NCI-H2029 (cell line): Measurements from ENCODE around the gene ADGRB3.
"Not testable (repeated sequence)": the region's sequence is repeated elsewhere in the genome, so short reads cannot be mapped to it uniquely, and the experiment has no call there.

ENCODE experiments used
- DNase-seq: peaks from one replicate; lab custom pipeline; 2025; lab: John Stamatoyannopoulos, UW

ADGRB3 gene

DNA sequence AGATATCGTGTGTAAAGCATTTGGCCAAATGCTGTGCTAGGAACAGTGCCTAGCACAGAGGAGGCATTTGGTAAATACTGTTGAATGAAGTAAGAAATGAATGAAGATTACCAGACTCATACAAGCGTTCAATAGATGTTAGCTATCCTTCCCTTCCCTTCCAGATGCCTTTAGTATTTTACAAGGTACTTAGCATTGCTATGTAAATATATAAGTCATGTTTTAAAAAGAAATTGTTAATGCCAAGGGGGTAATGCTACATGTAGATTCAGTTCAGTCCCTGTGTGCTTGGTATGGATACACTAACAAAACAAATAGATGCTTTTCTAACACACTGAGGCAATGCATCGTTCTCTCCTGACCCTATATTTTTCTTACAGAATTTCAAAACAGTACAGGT lies 407.2 kb downstream of the ADGRB3 start:
- no peak for DNase-seq

DNA sequence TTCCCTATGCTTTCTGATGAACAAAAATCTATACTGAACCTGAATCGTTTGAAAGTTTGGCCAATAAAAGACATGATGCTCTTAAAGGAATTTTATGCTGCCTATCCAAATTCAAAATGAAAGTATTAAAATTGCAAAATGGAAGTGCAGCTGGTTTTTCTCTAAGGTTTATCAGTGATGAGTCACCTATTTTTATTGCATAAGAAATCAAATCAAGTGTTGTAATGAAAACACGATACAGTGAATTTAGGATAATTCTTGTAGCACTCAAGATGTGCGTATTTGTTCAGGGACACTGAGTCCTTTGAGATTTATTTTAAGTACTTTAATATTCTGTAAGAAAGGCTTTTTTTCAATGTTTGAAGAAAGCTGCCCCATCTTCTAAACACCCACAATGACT lies 409.5 kb downstream of the ADGRB3 start:
- DNase-seq = no peak

GRCh38 chr6:69059413-69059812 lies 424.3 kb downstream of the ADGRB3 start:
- no peak for DNase-seq

- DNase-seq = no peak
Measured at GRCh38 chr6:69061066-69061465, 426.0 kb downstream of the ADGRB3 start.

DNA sequence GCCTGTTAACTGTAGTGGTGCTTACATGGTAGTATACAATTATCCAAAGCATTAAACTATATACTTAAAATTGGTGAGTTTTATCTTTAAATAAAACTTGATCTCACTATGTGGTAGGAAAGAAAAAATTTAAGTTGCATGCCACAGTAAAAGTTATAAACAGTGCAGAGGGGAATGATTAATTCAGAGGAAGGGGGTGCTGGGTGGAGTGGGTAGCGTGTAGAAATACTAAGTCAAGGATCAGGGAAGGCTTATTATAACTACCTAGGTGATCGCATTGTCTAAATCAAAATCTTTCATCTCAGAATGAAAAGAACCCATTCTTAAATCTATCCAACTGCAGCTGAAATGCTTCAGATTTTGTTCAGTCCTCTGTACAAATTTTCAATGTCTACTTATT lies 428.3 kb downstream of the ADGRB3 start:
- DNase-seq = no peak

DNA sequence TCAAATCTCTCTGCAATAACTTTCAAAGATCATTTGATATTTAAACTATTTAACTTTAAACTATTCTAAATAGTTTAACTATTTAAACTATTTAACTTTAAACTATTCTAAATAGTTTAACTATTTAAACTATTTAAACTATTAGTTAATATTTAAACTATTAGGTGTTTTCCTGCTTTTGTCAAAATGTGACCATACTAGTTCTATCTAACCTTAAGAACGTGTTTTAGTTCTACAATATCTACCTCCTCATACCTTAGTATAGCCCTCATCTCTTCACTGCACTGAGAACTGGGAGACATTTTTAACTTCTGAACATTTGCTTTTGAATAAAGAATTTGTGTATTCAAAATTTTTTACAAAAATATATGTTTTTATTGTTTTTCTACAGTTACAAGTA lies 429.1 kb downstream of the ADGRB3 start:
- DNase-seq = no peak

- DNase-seq = no peak
Measured at GRCh38 chr6:69069881-69070280, 434.8 kb downstream of the ADGRB3 start.

DNA sequence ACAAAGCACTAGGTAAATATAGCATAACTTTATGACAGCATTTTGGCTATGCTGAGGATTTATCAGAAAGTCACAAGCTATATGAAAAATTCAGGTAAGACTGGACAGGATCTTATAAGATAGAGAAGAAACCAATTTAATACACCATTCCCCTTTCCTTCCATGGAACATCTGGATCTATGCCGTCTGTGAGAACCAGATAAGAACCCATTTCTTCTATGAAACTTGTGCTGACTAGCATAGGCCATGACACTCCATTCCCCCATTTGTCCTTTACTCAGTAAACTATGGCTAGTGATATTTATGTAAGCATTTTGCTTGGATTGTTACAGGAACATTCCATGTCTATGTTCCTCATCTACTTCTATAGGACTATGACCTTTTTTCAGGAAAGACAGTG lies 437.7 kb downstream of the ADGRB3 start:
- no peak for DNase-seq

DNA sequence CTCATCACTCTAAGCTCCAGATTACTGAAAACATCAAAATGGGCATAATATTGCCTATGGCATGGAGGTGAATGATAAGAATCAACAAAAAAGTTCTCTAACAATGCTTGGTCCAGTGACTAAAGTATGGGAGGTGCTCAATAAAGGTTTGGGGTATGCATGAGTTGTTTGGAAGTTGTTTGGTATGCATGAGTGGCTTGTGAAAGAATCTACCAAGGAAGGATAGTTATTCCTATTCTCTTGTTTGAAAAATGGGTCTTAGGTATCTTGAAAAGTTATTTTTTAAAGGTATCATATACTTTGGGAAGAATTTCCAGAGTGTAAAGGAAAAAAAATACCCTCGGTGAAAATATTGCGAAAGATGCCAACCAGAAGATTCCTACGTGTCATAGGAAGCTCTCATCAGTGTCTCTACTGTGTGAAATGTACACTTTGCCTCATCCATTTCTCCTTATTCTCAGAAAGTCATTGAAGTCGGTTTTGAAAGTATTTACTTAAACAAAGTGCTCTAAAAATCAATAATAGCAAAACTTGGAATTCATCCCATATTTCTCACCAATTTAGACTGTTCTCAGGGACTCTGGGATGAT lies 449.8 kb downstream of the ADGRB3 start:
- DNase-seq = no peak

- DNase-seq = no peak
Measured at GRCh38 chr6:69086689-69087088, 451.6 kb downstream of the ADGRB3 start.

DNA sequence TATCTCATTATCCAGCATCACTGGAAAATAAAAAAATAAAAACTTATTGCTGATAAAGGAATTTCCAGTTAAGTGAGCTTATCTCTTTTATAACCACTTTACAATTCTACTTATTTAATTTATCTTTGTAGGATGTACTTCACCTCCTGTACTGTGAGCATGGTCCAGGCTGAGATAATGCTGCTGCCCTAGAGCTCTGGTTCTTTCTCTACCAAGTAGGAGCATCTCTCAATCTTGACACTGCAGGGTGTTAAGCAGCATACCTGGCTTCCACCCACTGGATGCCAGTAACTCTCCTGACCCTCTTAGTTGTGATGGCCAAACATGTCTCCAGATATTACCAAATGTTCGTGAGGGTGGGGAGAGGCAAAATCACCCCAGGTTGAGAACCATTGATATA lies 454.5 kb downstream of the ADGRB3 start:
- DNase-seq = no peak

- DNase-seq = no peak
Measured at GRCh38 chr6:69090132-69090531, 455.1 kb downstream of the ADGRB3 start.

- DNase-seq = no peak
Measured at GRCh38 chr6:69096681-69097080, 461.6 kb downstream of the ADGRB3 start.

GRCh38 chr6:69097948-69098347 lies 462.9 kb downstream of the ADGRB3 start:
- DNase-seq = no peak

DNA sequence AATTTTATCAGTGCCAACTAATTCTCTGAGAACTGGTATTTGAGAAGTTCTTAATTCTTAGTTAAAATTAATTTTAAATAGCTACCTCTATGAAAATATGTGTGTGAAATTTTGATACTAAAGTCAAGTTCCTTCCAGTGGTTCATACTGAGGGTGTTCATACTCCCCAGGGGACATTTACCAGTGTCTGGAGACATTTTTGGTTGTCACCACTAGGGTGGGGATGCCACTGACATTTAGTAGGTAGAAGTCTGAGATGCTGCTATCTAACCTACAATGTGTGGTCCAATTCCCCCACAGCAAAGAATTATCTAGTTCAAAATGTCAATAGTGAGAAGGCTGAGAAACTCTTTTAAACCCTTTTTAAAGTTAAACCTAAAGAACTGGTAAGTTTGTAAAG lies 463.8 kb downstream of the ADGRB3 start:
- DNase-seq = no peak

DNA sequence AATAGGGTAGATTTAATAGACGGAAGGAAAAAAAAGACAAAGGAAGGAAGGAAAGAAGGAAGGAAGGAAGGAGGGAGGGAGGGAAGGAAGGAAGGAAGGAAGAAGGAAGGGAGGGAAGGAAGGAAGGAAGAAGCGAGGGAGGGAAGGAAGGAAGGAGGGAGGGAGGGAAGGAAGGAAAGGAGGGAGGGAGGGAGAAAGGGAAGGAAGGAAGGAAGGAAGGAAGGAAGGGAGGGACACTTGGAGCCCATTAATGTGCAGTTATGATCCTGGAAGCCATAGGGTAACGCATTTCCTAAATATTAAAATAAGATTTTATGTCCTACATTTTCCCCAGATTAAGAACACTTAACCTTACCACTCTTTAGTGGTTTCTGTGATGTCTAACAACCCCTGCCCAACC lies 465.7 kb downstream of the ADGRB3 start:
- DNase-seq = no peak

GRCh38 chr6:69102416-69102815 lies 467.3 kb downstream of the ADGRB3 start:
- DNase-seq = no peak

GRCh38 chr6:69105288-69105687 lies 470.2 kb downstream of the ADGRB3 start:
- DNase-seq = no peak

- no peak for DNase-seq
Measured at GRCh38 chr6:69106511-69106910, 471.4 kb downstream of the ADGRB3 start.

DNA sequence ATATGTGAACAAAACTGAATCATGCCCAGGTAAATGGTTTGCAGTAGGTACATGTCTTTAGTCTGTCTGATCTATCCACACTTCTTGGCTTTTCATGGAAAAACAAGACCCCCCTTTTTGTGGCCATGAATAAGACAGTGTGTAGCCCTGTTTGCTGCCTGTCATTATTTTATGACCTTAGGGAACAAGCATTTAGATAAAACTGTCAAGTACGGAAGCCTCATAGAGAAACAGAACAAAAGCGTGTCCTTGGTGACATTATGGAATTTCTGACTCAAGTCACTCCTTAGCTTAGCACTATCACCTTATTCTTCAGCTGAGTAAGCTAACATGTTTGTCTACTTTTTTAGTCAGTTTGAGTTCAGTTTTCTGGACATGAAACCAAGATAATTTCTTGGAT lies 476.2 kb downstream of the ADGRB3 start:
- no peak for DNase-seq

GRCh38 chr6:69116658-69117057 lies 481.6 kb downstream of the ADGRB3 start:
- no peak for DNase-seq

- DNase-seq = not testable (repeated sequence)
Measured at GRCh38 chr6:69121461-69122406, 486.7 kb downstream of the ADGRB3 start.

- no peak for DNase-seq
Measured at GRCh38 chr6:69122407-69122773, 487.3 kb downstream of the ADGRB3 start.

DNA sequence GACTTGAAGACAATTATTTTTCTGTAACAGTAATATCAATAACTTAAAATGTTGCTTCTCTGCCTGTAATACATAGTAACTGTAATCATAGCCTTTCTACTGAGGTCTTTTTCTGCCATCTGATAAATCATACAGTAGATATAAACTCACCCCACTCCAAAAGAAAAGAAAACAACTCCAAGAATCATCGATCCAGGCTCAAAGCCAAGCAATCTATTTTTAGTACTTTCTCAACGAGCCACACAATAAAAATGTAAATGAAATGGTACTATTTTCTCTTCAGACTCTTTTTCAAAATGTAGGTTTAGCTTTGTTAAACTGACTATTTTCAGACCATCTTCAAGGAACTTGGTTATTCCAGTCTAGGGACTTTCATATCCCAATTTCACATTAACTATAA lies 493.3 kb downstream of the ADGRB3 start:
- DNase-seq = no peak
